HepG2 (cell line): ENCODE data around the gene AUP1. TPM values are rescaled to one million over a fixed set of nuclear protein-coding genes. Genes with fewer than 3 reads are reported as not detected.

Source experiments
- BCL6 ChIP-seq: IDR thresholded peaks from 2 replicates; pipeline ENCODE4 v1.6.1; 2016; ENCODE audit warnings: missing genetic modification reagents, missing compliant biosample characterization
- CTCF ChIP-seq: sonication (generic); formaldehyde crosslinking; IDR thresholded peaks from 2 replicates; pipeline ENCODE4 v1.5.0; 2020; ENCODE audit warnings: mild to moderate bottlenecking, missing genetic modification reagents, moderate library complexity
- ETV6 ChIP-seq: sonication (generic); formaldehyde crosslinking; conservative IDR thresholded peaks from 2 replicates; pipeline ENCODE4 v1.4.0; 2020; ENCODE audit warnings: missing genetic modification reagents
- FOSL2 ChIP-seq: sonication (generic); formaldehyde crosslinking; IDR thresholded peaks from 2 replicates; pipeline ENCODE4 v1.4.0; 2020; ENCODE audit warnings: missing genetic modification reagents
- GPBP1L1 ChIP-seq: sonication (generic); formaldehyde crosslinking; IDR thresholded peaks from 2 replicates; pipeline ENCODE4 v1.5.0; 2020; ENCODE audit warnings: mild to moderate bottlenecking, missing genetic modification reagents
- MEIS1 ChIP-seq: sonication (generic); formaldehyde crosslinking; IDR thresholded peaks from 2 replicates; pipeline ENCODE4 v1.9.0; 2021; ENCODE audit warnings: mild to moderate bottlenecking, missing genetic modification reagents, moderate library complexity, borderline replicate concordance
- RARG ChIP-seq: sonication (generic); formaldehyde crosslinking; IDR thresholded peaks from 2 replicates; pipeline ENCODE4 v1.4.0; 2020; ENCODE audit warnings: low read depth, mild to moderate bottlenecking, missing genetic modification reagents
- RBM39 ChIP-seq: fragments of 200-400 bp; formaldehyde crosslinking; IDR thresholded peaks from one replicate; pipeline ENCODE4 v1.6.1; 2018; ENCODE audit warnings: antibody characterized with exemption, mild to moderate bottlenecking, low read depth, low read length; ENCODE audit not compliant: poor library complexity, severe bottlenecking
- RELA ChIP-seq: sonication (generic); formaldehyde crosslinking; IDR thresholded peaks from 2 replicates; pipeline ENCODE4 v1.4.0; 2020; ENCODE audit warnings: missing genetic modification reagents
- TBX3 ChIP-seq: fragments of 450-650 bp; IDR thresholded peaks from 2 replicates; pipeline ENCODE4 v1.6.1; 2017; ENCODE audit warnings: antibody characterized with exemption, mild to moderate bottlenecking, inconsistent platforms, borderline replicate concordance
- ZFP82 ChIP-seq: sonication (generic); formaldehyde crosslinking; IDR thresholded peaks from 2 replicates; pipeline ENCODE4 v1.5.1; 2020; ENCODE audit warnings: mild to moderate bottlenecking, missing genetic modification reagents, borderline replicate concordance
- ZNF101 ChIP-seq: sonication (generic); formaldehyde crosslinking; IDR thresholded peaks from 2 replicates; pipeline ENCODE4 v1.4.0; 2020; ENCODE audit warnings: mild to moderate bottlenecking, low read depth, missing genetic modification reagents, borderline replicate concordance
- ZNF496 ChIP-seq: sonication (generic); formaldehyde crosslinking; IDR thresholded peaks from 2 replicates; pipeline ENCODE4 v1.8.1; 2023; ENCODE audit warnings: mild to moderate bottlenecking, moderate library complexity, missing genetic modification reagents; ENCODE audit not compliant: insufficient replicate concordance
- ZNF512B ChIP-seq: sonication (generic); formaldehyde crosslinking; IDR thresholded peaks from 2 replicates; pipeline ENCODE4 v1.5.1; 2020; ENCODE audit warnings: missing genetic modification reagents, mild to moderate bottlenecking, borderline replicate concordance
- ZNF800 ChIP-seq: sonication (generic); formaldehyde crosslinking; IDR thresholded peaks from 2 replicates; pipeline ENCODE4 v1.4.0; 2020; ENCODE audit warnings: missing genetic modification reagents
- ZNF850 ChIP-seq: sonication (generic); formaldehyde crosslinking; conservative IDR thresholded peaks from 2 replicates; pipeline ENCODE4 v1.9.0; 2021; ENCODE audit warnings: mild to moderate bottlenecking, missing genetic modification reagents
- ZSCAN22 ChIP-seq: sonication (generic); formaldehyde crosslinking; IDR thresholded peaks from 2 replicates; pipeline ENCODE4 v1.4.0; 2020; ENCODE audit warnings: mild to moderate bottlenecking, missing genetic modification reagents
- polyA plus RNA-seq, 8 experiments: library from polyadenylated mRNA; depleted of rRNA in 3 of 8; stranded (reverse) in 7 of 8; unstranded in 1 of 8; fragments of >200 nt; fragmentation: Illumina TruSeq in 4 of 8; extraction: Trizol in 4 of 8; gene quantifications; 2 replicates each; pipeline versions ENCODE4 v1.2.1 to v1.2.3, GENCODE V29; 2011 to 2016; ENCODE audit warnings: low read depth in 4 of 8, missing spikeins in 1 of 8, mixed read lengths in 1 of 8; ENCODE audit not compliant: insufficient read depth in 1 of 8
- total RNA-seq, 5 experiments: library from RNA; depleted of rRNA; stranded (reverse); fragments of >200 nt; fragmentation: Illumina TruSeq; extraction: Trizol; gene quantifications; 2 replicates each; pipeline ENCODE4 v1.2.3, GENCODE V29; 2016; ENCODE audit warnings: low read depth in 1 of 5
- TF ChIP-seq, protein P1 (sequence below): sonication (generic); formaldehyde crosslinking; IDR thresholded peaks from 2 replicates; pipeline ENCODE4 v1.8.0; 2022; ENCODE audit warnings: low read depth, missing genetic modification reagents

Gene AUP1
- total and polyA plus RNA-seq, 2 of the 13 experiments (the other 11 are each of a cell fraction or from before 2014, with no cell fraction given) = 174 to 267 TPM

DNA sequence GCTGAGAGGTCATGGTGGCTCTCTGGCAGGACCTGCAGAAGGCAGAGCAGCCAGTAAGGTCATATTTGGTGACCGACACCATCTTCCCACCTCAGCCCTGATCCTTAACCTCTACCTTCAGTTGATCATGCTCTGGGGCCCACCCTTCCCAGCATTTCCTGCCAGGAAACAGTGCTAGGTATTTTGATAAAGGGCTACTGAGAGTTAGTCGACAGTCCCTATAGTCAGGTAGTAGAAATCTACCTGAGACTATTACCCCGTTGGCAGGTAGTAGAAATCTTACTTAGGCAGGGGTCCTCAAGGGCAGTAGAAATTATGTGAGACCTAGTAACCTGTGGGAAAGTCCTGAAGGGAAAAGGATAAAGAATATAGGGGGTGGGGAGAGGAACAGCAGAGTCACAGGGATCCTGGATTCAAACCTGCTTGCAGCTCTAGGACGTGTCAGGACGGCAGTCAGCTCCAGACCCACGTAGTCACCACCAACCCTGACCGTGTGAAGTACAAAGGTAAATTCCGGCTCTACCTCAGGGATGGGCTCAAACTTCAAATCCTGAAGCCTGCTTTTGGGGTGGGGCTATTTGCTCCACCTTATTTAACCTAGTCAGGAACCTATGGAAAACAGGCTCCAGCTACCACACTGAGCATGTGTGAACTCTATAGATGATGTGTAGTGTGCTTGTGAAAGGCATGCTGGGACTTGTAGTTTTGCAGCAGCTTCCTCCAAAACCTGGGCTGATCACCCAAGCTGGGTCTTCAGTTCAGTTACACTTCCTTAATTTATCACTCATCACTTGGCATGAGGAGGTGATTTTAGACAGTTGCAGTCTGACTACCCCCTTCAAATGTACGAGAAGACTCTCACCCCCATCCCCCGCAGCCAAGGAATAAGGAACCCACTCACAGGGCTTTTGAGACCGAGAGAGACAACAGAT, 3.5 kb downstream of the AUP1 start, which contains the start of gene DQX1 (continued):
- TF ChIP-seq ZNF800 = 0 out of 2 replicates have a peak, but pooled peaks have one; percentile 19
- TF ChIP-seq GPBP1L1 (CRISPR knock-in tag) = no peak
- no peak for TF ChIP-seq ZNF850
- no peak for TF ChIP-seq ZNF101 (CRISPR knock-in tag)
- TF ChIP-seq RELA (CRISPR knock-in tag) = no peak
- TF ChIP-seq, protein P1, sequence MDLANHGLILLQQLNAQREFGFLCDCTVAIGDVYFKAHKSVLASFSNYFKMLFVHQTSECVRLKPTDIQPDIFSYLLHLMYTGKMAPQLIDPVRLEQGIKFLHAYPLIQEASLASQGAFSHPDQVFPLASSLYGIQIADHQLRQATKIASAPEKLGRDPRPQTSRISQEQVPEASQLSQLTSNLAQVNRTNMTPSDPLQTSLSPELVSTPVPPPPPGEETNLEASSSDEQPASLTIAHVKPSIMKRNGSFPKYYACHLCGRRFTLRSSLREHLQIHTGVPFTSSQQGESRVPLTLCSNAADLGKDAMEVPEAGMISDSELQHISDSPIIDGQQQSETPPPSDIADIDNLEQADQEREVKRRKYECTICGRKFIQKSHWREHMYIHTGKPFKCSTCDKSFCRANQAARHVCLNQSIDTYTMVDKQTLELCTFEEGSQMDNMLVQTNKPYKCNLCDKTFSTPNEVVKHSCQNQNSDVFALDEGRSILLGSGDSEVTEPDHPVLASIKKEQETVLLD (CRISPR knock-in tag) = no peak
- TF ChIP-seq TBX3 = 0 out of 2 replicates have a peak, but pooled peaks have one; percentile 21
- TF ChIP-seq RARG (CRISPR knock-in tag) = no peak
- TF ChIP-seq RBM39 = no peak
- TF ChIP-seq ZSCAN22 (CRISPR knock-in tag) = no peak
- TF ChIP-seq FOSL2 = peak; percentile 48; the same call in 1 of the 2 replicates
- TF ChIP-seq ZNF496 = no peak
- TF ChIP-seq CTCF (CRISPR knock-in tag) = no peak
- TF ChIP-seq ZNF512B (CRISPR knock-in tag) = no peak
- no peak for TF ChIP-seq MEIS1
- TF ChIP-seq BCL6 (CRISPR knock-in tag) = peak; percentile 39; the same call in 1 of the 2 replicates
- TF ChIP-seq ETV6 (CRISPR knock-in tag) = peak; percentile 44; the same call in 1 of the 2 replicates
- TF ChIP-seq ZFP82 (CRISPR knock-in tag) = no peak
